ENCODE measurements around the gene ANXA11.
"Not testable (repeated sequence)": the region's sequence is repeated elsewhere in the genome, so short reads cannot be mapped to it uniquely, and the experiment has no call there.

Gene ANXA11

GRCh38 chr10:80233871-80234270 is 28.5 kb upstream of the ANXA11 start:
- CTCF ChIA-PET; DNase-seq (ENCODE audit: extremely low spot score); POLR2A ChIA-PET: not testable (repeated sequence)

GRCh38 chr10:80226723-80227122 is 21.4 kb upstream of the ANXA11 start:
- DNase-seq (ENCODE audit: extremely low spot score); CTCF ChIA-PET; POLR2A ChIA-PET: not testable (repeated sequence)

GRCh38 chr10:80223031-80223419 is 17.7 kb upstream of the ANXA11 start:
- CTCF ChIA-PET: interaction anchor here (0.8 to 3.8 kb wide), 22 partner anchors 12 to 164 kb away, joined by 3 to 84 read pairs (median 5); partner anchors contain the start of gene TMEM254
- POLR2A ChIA-PET: interaction anchor here (0.6 kb wide), 1 partner anchor 981 kb away, joined by 3 read pairs; no protein-coding TSS in a partner anchor
- not testable (repeated sequence) for DNase-seq (ENCODE audit: extremely low spot score)

- CTCF ChIA-PET: interaction anchor here (1.4 to 3.3 kb wide), 2 partner anchors 34 to 75 kb away, joined by 3 to 23 read pairs; no protein-coding TSS in a partner anchor
- POLR2A ChIA-PET; DNase-seq (ENCODE audit: extremely low spot score): not testable (repeated sequence)
These were observed 13.5 kb upstream of the ANXA11 start for GRCh38 chr10:80218878-80219277.

GRCh38 chr10:80214368-80214982 is 9.1 kb upstream of the ANXA11 start:
- CTCF ChIA-PET; POLR2A ChIA-PET; DNase-seq (ENCODE audit: extremely low spot score): not testable (repeated sequence)

GRCh38 chr10:80212535-80213115 is 7.3 kb upstream of the ANXA11 start:
- POLR2A ChIA-PET; DNase-seq (ENCODE audit: extremely low spot score): not testable (repeated sequence)
- CTCF ChIA-PET: interaction anchor here (1.0 to 1.4 kb wide), 5 partner anchors 9 to 74 kb away, joined by 3 read pairs; no protein-coding TSS in a partner anchor

- ChIA-PET POLR2A (no interaction called here), CTCF (interaction anchor here (0.7 to 1.3 kb wide), 4 partner anchors 8 to 73 kb away, joined by 3 read pairs; no protein-coding TSS in a partner anchor)
- no peak for TF ChIP-seq CTCF (IDR thresholded peaks at IDR 0.05; ENCODE audit: control extremely low read depth, extremely low read depth, low read depth, missing control alignments)
- no peak for DNase-seq (ENCODE audit: extremely low spot score)
These were observed 6.4 kb upstream of the ANXA11 start for GRCh38 chr10:80211786-80212185.

GRCh38 chr10:80210259-80210658 is 4.9 kb upstream of the ANXA11 start:
- CTCF ChIA-PET: interaction anchor here (0.8 kb wide), 2 partner anchors 9 to 66 kb away, joined by 3 to 4 read pairs; no protein-coding TSS in a partner anchor
- DNase-seq (ENCODE audit: extremely low spot score): no peak
- POLR2A ChIA-PET: no interaction called here
- no peak for TF ChIP-seq CTCF (IDR thresholded peaks at IDR 0.05; ENCODE audit: control extremely low read depth, extremely low read depth, low read depth, missing control alignments)

- DNase-seq (ENCODE audit: extremely low spot score): no peak
- TF ChIP-seq CTCF (IDR thresholded peaks at IDR 0.05; ENCODE audit: control extremely low read depth, extremely low read depth, low read depth, missing control alignments): no peak
- CTCF ChIA-PET: interaction anchor here (1.0 to 2.9 kb wide), 4 partner anchors 10 to 64 kb away, joined by 3 to 15 read pairs (median 5); no protein-coding TSS in a partner anchor
- POLR2A ChIA-PET: interaction anchor here (1.4 kb wide), 1 partner anchor 20 kb away, joined by 4 read pairs; no protein-coding TSS in a partner anchor
These were observed 2.5 kb upstream of the ANXA11 start for GRCh38 chr10:80207768-80208370.

- no peak for TF ChIP-seq CTCF (IDR thresholded peaks at IDR 0.05; ENCODE audit: control extremely low read depth, extremely low read depth, low read depth, missing control alignments)
- DNase-seq (ENCODE audit: extremely low spot score): no peak
- POLR2A ChIA-PET: no interaction called here
- CTCF ChIA-PET: no interaction called here
These were observed 929 bp upstream of the ANXA11 start for GRCh38 chr10:80206277-80206655.
